PFSK-1 (cell line): ENCODE results near the gene TAF8.

Source experiments
- FOXP2 ChIP-seq: optimal IDR thresholded peaks from 2 replicates; pipeline ENCODE3; 2011; ENCODE audit warnings: borderline replicate concordance, control low read depth, inconsistent platforms; ENCODE audit not compliant: insufficient read depth; ENCODE audit errors: extremely low read length, extremely low read depth
- POLR2AphosphoS5 ChIP-seq: IDR thresholded peaks from 2 replicates; pipeline ENCODE4 v1.6.1; 2012; ENCODE audit warnings: low read depth, mild to moderate bottlenecking, control low read depth, low read length, moderate library complexity
- REST ChIP-seq, 2 experiments: IDR thresholded peaks; 2 replicates each; pipeline versions ENCODE4 v1.6.1 to v1.8.0; 2011 to 2012; ENCODE audit warnings: low read depth in 2 of 2, low read length in 2 of 2, control low read depth in 1 of 2, inconsistent platforms in 1 of 2, mild to moderate bottlenecking in 1 of 2, moderate library complexity in 1 of 2; ENCODE audit not compliant: insufficient read depth in 1 of 2
- SIN3A ChIP-seq: IDR thresholded peaks from 2 replicates; pipeline ENCODE4 v1.6.1; 2012; ENCODE audit warnings: mild to moderate bottlenecking, low read length, moderate library complexity, borderline replicate concordance; ENCODE audit not compliant: insufficient read depth
- TAF1 ChIP-seq: IDR thresholded peaks from 2 replicates; pipeline ENCODE4 v1.6.1; 2012; ENCODE audit warnings: low read length, control low read depth, borderline replicate concordance; ENCODE audit not compliant: insufficient read depth

TAF8 gene

GRCh38 chr6:42010909-42011308 lies 39.4 kb upstream of the TAF8 start:
- no peak for TF ChIP-seq REST (IDR thresholded peaks at IDR 0.05; ENCODE audit: insufficient read depth in 1 of 2, low read depth in 2 of 2, low read length in 2 of 2)
- no peak for TF ChIP-seq POLR2AphosphoS5
- no peak for TF ChIP-seq FOXP2
- TF ChIP-seq SIN3A = no peak
- TF ChIP-seq TAF1 = no peak

GRCh38 chr6:42012501-42013133 lies 37.7 kb upstream of the TAF8 start:
- TF ChIP-seq FOXP2 (no peak), TAF1 (no peak), REST (IDR thresholded peaks at IDR 0.05; ENCODE audit: insufficient read depth in 1 of 2, low read depth in 2 of 2, low read length in 2 of 2) (no peak), POLR2AphosphoS5 (no peak)

GRCh38 chr6:42013134-42013516 lies 37.2 kb upstream of the TAF8 start:
- no peak for TF ChIP-seq FOXP2
- TF ChIP-seq TAF1 = no peak
- TF ChIP-seq REST (IDR thresholded peaks at IDR 0.05; ENCODE audit: insufficient read depth in 1 of 2, low read depth in 2 of 2, low read length in 2 of 2) = no peak
- no peak for TF ChIP-seq SIN3A
- no peak for TF ChIP-seq POLR2AphosphoS5

GRCh38 chr6:42017021-42017643 lies 33.2 kb upstream of the TAF8 start:
- TF ChIP-seq FOXP2 (no peak), TAF1 (no peak), REST (IDR thresholded peaks at IDR 0.05; ENCODE audit: insufficient read depth in 1 of 2, low read depth in 2 of 2, low read length in 2 of 2) (no peak)
